Left forelimb (tissue), 1 donor: Measurements from ENCODE around the gene CHL1.

ENCODE experiments used
- DNase-seq: peaks from one replicate; pipeline ENCODE4 v3.0.0-alpha.2; 2018; ENCODE audit warnings: low spot score

The CHL1 gene

DNA sequence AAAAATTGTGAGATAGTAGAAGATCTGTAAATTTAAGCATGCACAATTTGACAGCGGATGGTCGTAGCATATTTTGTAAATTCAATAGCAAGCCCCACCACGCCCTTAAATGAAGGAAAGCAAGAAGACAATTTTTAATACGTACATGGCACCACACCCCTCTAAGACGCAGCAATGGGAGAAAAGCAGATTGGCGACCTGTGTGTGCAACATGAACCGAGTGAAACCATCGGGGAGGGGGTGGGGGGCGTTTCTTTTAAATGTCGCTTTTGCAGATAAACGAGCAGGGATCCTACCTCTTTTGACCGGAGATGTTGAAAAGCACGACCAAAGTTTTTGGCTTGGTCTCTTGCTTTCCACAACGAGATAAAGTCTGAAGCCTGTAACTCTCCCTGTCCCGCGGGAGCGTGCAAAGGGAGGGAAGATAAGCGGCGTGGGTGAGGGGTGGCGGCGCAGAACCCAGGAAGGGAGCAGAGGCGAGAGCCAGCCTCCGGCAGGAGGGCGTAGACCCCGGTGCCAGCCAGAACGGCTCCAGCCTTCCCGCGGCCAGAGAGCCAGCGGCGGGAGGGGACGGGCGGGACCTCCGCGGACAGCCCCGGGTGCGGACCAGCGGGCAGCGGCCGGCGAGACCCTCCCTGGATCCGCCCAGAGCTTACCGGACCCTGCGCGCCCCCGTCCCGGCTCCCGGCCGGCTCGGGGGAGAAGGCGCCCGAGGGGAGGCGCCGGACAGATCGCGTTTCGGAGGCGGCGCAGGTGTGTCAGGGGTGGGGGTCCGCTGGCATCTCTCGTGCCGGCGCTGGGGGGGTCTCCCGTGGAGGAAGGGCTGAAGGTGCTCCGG, at the start of gene CHL1:
CHL1 (plus strand) TSS at position 453 of the 838 bp plus-strand sequence. CDS start 123,014 bp downstream, outside the sequence.
- no peak for DNase-seq

- no peak for DNase-seq
These were observed 44.9 kb upstream of the CHL1 start for GRCh38 chr3:151614-152189.

DNA sequence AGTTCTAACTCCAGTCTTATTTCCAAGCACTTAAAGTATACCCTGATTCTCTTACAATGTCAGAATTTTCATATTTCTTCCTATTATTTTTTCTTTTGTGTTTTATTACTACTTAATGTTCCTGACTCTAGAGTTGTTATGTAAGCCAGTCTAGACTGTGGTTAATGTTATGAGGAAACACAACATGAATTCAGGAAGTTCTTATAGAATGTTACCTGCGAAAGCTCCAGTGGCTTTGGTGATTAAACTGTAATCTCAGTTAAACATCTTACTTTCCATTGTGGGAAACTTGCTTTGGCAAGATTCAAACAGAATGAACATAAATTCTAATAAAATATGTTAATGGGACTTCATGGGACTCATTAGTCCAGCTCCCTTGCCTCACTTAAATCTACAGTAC, 36.6 kb upstream of the CHL1 start:
- DNase-seq, result no peak

GRCh38 chr3:166071-166470, 30.5 kb upstream of the CHL1 start:
- no peak for DNase-seq

GRCh38 chr3:166799-167198, 29.8 kb upstream of the CHL1 start:
- no peak for DNase-seq

- DNase-seq, result no peak
These were observed 22.7 kb upstream of the CHL1 start for GRCh38 chr3:173886-174285.

DNA sequence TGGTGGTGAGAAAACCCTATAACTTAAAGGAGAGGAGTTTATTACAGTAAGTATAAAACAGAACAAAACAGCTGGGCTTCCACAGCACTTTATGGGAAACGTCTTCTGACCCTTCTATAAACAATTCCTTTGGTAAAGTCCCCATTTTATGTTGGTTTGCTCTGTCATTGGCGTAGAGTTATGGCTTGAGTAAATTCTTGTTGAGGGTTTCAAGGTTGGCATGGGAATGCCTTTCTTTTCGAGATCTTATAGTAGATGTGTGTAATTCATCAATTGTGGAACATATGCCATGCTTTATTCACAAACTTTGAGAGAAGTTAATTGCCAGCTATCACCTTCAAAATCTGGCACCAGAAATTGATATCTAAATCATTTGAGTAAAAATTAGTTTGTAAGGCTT, 11.6 kb upstream of the CHL1 start:
- DNase-seq, result no peak

DNA sequence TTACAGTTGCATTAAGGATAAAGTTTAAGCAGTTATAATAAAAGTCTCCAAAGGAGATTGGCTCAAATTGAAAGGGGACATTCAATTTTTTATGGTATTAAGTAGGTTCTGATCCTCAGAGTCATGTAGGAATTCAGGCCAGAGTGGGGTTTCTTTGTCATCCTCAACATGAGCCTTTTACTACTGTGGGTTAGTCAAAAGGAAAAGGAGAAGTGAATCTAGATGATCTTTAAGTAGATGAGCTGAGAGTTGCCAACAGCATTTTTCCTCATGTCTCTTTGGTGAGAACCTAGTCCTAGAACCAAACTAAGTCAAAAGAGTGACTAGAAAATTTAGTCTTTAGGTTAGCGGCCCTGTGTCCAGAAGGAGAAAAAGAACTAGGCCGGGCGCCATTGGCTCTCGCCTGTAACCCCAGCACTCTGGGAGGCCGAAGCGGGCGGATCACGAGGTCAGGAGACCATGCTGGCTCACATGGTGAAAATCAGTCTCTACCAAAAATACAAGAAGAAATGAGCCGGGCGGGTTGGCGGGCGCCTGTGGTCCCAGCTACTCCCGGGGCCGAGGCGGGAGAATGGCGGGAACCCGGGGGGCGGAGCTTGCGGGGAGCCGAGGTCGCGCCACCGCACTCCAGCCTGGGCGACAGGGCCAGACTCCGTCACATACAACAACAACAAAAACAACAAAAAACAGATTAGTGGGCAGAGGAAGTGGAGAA, 4.2 kb upstream of the CHL1 start:
- no peak for DNase-seq

DNA sequence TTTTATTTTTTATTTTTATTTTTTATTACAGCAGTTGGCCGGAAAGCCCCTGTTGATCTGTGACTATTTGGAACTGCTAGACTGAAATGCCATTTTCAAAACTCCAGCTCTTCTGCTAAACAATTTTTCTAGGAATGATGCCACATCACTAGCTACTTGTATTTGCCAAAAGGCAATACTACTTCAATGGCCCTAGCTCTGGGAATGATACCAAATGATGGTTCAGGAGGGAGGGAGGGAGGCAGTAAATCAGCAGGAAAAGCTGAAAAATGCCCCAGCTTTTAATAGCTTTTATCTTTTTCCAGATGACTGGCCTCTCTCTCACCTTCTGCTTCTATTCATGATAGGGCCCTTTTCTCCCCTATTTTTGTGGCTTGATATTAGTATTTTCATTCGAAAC, 2.6 kb upstream of the CHL1 start:
- no peak for DNase-seq

DNA sequence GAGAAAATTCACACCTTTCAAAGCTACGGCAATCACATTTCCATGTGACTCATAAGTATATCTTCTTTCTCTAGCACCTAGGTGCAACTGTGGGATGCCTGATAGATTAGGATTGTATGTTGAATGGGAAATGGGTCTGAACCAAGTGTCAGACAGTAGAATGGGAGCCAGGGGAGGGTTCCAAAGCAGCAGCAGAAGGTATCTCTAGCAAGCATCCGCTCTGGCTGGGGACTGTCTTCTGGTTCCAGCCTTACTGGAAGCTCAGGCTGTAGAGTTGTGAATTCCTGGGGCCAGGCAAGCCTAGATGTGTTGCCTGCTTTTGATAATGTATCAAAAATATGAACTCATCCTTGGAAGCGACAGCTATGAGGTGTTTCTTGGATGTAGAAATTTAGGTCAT, 2.1 kb upstream of the CHL1 start:
- no peak for DNase-seq

DNA sequence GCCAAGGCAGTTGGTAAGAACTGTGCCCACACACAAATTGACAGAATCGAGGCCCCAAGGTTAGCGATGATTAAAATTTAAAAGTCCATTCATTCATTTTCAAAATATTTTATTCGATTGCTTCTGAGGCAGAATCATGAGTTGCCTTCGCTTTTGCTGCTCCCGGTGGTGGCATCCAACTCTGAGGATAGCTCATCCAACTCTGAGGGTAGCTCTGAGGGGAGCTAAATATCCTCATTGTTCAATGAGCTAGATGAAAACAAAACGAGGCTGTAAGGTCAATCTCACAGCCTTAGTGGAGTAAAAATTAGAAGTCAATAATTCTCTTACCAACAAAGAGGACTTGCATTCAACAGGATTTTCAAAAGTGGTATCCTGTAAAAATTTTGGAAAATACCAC, 897 bp upstream of the CHL1 start:
- no peak for DNase-seq

DNA sequence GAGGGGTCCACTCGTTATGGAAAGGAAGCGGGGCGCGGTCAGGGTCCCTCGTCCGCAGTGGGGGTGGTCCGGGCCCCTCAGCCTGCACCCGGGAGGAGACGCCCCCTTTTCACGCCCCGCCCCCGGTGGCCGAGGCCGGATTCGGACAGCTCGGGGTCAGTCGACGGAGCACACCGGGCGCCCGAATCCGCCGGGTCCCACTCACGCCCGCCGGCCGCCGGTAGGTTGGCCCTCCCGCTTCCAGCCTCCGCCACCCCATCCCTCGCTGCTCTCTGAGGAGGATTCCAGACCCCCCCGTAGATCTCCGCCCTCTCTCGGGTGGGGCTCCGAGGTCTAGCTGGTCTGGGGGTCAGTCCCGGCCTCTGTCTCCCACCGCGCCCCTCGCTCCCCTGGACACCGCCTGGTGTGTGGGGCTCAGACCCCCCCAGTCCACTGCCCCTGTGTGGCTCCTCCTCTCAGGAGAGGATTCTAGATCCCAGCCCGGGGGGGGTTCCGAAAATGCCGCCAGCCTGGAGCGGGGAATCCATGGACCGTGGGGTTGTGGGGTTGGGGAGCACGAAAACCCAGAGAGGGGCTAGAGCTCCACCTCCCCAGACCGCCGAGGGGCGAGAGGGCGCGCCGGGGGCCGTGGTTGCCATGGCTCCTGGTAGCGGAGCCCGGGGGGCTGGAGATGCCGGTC, 725 bp downstream of the CHL1 start:
- DNase-seq, result no peak

- DNase-seq, result no peak
These were observed 1.4 kb downstream of the CHL1 start for GRCh38 chr3:197828-198491.

GRCh38 chr3:199835-200234, 3.3 kb downstream of the CHL1 start:
- no peak for DNase-seq

GRCh38 chr3:200758-201325, 4.3 kb downstream of the CHL1 start:
- no peak for DNase-seq

- no peak for DNase-seq
These were observed 7.5 kb downstream of the CHL1 start for GRCh38 chr3:204102-204501.

- DNase-seq, result no peak
These were observed 11.4 kb downstream of the CHL1 start for GRCh38 chr3:207973-208372.

DNA sequence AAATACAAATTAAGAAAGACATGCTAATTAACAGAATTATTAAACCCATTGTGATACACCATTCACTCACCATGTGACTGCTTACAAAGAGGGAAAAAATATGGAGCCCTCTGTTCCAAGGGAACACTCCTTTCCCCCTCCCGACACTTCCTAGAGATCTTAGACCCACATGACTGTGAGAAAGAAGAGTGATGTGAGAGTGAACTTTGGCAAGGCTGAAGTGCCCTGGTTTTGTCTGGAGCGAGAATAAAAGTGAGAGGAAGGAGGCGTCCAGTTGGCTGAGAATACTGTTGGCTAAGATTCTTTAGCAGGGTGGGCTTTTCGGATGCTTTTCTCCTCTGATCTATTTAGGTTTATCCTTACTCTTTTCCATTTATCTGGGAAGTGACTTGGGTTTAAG, 14.1 kb downstream of the CHL1 start:
- no peak for DNase-seq

DNA sequence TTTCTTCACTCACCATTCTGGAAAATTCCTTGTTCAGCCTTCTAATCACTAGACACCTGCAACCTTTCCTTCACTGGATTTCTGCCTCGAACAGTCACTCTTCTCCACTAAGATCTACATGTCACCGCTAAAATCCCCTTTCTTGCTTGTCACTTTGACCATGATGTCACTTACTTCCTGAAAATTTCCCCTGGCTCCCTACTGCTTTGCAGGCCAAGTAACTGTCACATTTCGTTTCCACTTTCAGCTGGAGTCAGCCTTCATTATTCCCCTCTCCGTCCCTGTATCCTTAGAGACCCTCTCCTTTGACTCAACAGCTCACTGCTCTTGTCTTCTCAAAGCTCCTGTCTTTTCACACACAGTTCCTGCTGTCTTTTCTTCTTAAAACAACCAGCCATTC, 15.9 kb downstream of the CHL1 start:
- no peak for DNase-seq

DNA sequence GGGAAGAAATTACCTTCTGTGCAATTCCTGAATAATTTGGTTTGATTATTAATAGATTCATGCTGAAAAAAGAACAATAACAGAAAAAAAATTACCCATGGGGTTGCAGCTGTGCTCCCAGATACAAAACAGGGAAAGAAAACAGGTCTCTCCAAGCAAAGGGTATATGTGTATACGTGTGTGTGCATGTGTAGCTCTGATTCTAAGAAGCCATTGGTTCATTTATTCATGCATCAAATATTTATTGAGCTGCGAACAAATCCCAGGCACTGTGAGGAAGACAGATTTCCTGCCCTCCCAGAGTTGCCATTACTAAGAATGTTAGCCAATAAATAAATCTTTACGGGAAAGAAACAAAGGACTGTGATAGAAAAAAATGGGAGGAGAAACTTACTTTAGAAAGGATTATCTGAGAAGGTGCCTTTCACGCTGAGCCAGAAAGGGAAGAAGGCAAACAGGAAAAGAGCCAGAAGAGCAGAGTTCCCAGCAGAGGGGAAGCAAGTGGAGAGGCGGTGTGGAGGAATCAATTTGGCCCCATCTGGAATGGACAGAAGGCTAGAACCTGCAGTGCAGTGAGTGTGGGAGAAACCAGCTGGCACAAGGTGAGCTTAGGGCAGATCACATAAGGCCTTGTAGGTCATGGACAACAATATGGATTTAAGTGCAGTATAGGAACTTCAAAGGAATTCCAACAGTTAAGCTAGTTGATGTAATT, 20.7 kb downstream of the CHL1 start:
- no peak for DNase-seq

DNA sequence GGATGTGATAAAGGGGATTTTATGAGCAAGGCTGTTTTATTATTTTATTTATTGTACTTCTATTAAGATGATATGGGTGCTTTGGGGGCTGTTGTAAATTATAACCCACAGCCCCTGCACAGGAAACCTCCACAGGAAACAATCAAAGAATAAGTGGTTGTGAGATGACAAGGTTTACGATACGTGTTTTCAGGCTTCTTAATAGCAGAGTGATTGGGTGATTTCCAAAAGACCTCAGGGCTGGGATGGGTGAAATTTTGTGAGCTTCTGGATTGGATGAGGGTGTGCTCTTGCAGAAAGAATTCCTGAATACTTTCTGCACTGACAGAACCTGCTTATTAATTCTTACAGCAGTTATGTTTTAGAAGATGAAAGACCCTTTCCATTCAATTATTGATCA, 21.4 kb downstream of the CHL1 start:
- no peak for DNase-seq
